ENCODE data around the gene EXOSC1. TPM values are rescaled to one million over a fixed set of nuclear protein-coding genes. Genes with fewer than 3 reads are reported as not detected.

Gene EXOSC1
- total and polyA plus RNA-seq, 9 donors = 22.1 to 38.3 (median 26.9) TPM

GRCh38 chr10:97459111-97459510, 13.3 kb upstream of the EXOSC1 start:
- Histone ChIP-seq H3K4me3 (no peak overlapping the region), H3K27me3 (no peaks in the 10 kb centered on the region), H3K9me3 (no peaks in the 10 kb centered on the region), H3K27ac (no peak overlapping the region), H3K4me1 (ENCODE audit: insufficient read depth) (no peaks in the 10 kb centered on the region), H3K36me3 (no peaks in the 10 kb centered on the region)
- 85 to 93% (median 88%) methylated on average over 7 of the region's 7 CpGs for WGBS, 3 donors
- no peak for DNase-seq
- TF ChIP-seq POLR2A (IDR thresholded peaks at IDR 0.05) (no peak), EP300 (IDR thresholded peaks at IDR 0.05) (no peak), CTCF (IDR thresholded peaks at IDR 0.05) (no peak)
- intact Hi-C loops (cut with DNase I) = no loop called here

GRCh38 chr10:97456686-97457065, 10.9 kb upstream of the EXOSC1 start:
- intact Hi-C loops (cut with DNase I) = no loop called here
- no peak for DNase-seq
- Histone ChIP-seq H3K4me3 (no peak overlapping the region), H3K4me1 (ENCODE audit: insufficient read depth) (peaks cover 1% of the 10 kb centered on the region), H3K27ac (no peak overlapping the region), H3K36me3 (no peaks in the 10 kb centered on the region), H3K9me3 (no peaks in the 10 kb centered on the region), H3K27me3 (no peaks in the 10 kb centered on the region)
- no peak for TF ChIP-seq POLR2A (IDR thresholded peaks at IDR 0.05)
- TF ChIP-seq EP300 (IDR thresholded peaks at IDR 0.05) = no peak
- no peak for TF ChIP-seq CTCF (IDR thresholded peaks at IDR 0.05)
- WGBS, 3 donors = 55 to 56% (median 55%) methylated on average over 3 of the region's 3 CpGs

GRCh38 chr10:97456034-97456685, 10.4 kb upstream of the EXOSC1 start:
- Histone ChIP-seq H3K36me3 (no peaks in the 10 kb centered on the region), H3K9me3 (no peaks in the 10 kb centered on the region), H3K4me3 (no peak overlapping the region), H3K27ac (no peak overlapping the region), H3K4me1 (ENCODE audit: insufficient read depth) (peaks cover 1% of the 10 kb centered on the region), H3K27me3 (no peaks in the 10 kb centered on the region)
- 59 to 75% (median 64%) methylated on average over 5 of the region's 5 CpGs for WGBS, 3 donors
- no peak for DNase-seq
- TF ChIP-seq EP300 (IDR thresholded peaks at IDR 0.05) (no peak), POLR2A (IDR thresholded peaks at IDR 0.05) (no peak), CTCF (IDR thresholded peaks at IDR 0.05) (no peak)
- intact Hi-C loops (cut with DNase I) = no loop called here

GRCh38 chr10:97454330-97455036, 8.7 kb upstream of the EXOSC1 start:
- Histone ChIP-seq H3K4me1 (ENCODE audit: insufficient read depth) (peaks cover 1% of the 10 kb centered on the region), H3K36me3 (no peaks in the 10 kb centered on the region), H3K9me3 (no peaks in the 10 kb centered on the region), H3K27me3 (no peaks in the 10 kb centered on the region), H3K27ac (no peak overlapping the region), H3K4me3 (no peak overlapping the region)
- peak in 2 of 5 donors; percentile 30 to 37 for DNase-seq
- WGBS, 3 donors = 68 to 74% (median 71%) methylated on average over 3 of the region's 3 CpGs
- intact Hi-C loops (cut with DNase I) = no loop called here
- TF ChIP-seq CTCF (IDR thresholded peaks at IDR 0.05) = no peak
- TF ChIP-seq EP300 (IDR thresholded peaks at IDR 0.05) = no peak
- no peak for TF ChIP-seq POLR2A (IDR thresholded peaks at IDR 0.05)
